SU-DHL-6 (cell line): ENCODE measurements around the gene RNGTT.

Source experiments
- H2AFZ ChIP-seq: fragments of 200-600 bp; sonication (generic); 2 replicates; pipeline ENCODE4 v1.6.1; 2014; ENCODE audit warnings: low read depth, mild to moderate bottlenecking, moderate library complexity, mixed read lengths, antibody characterized with exemption, low read length; ENCODE audit not compliant: severe bottlenecking
- H3F3A ChIP-seq: fragments of 200-600 bp; shearing (Covaris generic); 2 replicates; pipeline ENCODE4 v1.6.0; 2016; ENCODE audit warnings: antibody characterized with exemption, mild to moderate bottlenecking; ENCODE audit not compliant: insufficient read depth
- H3K27ac ChIP-seq: fragments of 200-600 bp; sonication (generic); 2 replicates; pipeline ENCODE4 v1.5.1; 2016; ENCODE audit warnings: low read depth, mild to moderate bottlenecking, low read length, moderate library complexity, mixed read lengths
- H3K27me3 ChIP-seq: fragments of 200-600 bp; sonication (generic), shearing (Covaris generic); 2 replicates; pipeline ENCODE4 v1.6.0; 2014; ENCODE audit warnings: mild to moderate bottlenecking, low read length
- H3K36me3 ChIP-seq: fragments of 200-600 bp; sonication (generic); 2 replicates; pipeline ENCODE4 v1.6.1; 2014; ENCODE audit warnings: mild to moderate bottlenecking, low read length, mixed read lengths
- H3K4me2 ChIP-seq: fragments of 300-600, 200-600 bp; shearing (Covaris generic), sonication (generic); 2 replicates; pipeline ENCODE4 v1.6.0; 2014; ENCODE audit warnings: low read length, low read depth, mild to moderate bottlenecking; ENCODE audit not compliant: poor library complexity, severe bottlenecking
- H3K4me3 ChIP-seq: fragments of 200-600 bp; sonication (generic); 2 replicates; pipeline ENCODE4 v1.5.1; 2014; ENCODE audit warnings: antibody characterized with exemption, low read length, mild to moderate bottlenecking, mixed read lengths; ENCODE audit not compliant: insufficient read depth, poor library complexity, severe bottlenecking
- H3K79me2 ChIP-seq: fragments of 200-600 bp; sonication (generic); 2 replicates; pipeline ENCODE4 v1.6.1; 2014; ENCODE audit warnings: mild to moderate bottlenecking, low read length, moderate library complexity; ENCODE audit not compliant: insufficient read depth
- H3K9ac ChIP-seq: fragments of 200-600 bp; sonication (generic); 2 replicates; pipeline ENCODE4 v1.7.0; 2014; ENCODE audit warnings: mild to moderate bottlenecking, low read length
- H3K9me2 ChIP-seq: fragments of 200-600 bp; sonication (generic); replicated peaks from 2 replicates; pipeline ENCODE4 v1.6.1; 2014; ENCODE audit warnings: low read length; ENCODE audit not compliant: insufficient read depth
- H3K9me3 ChIP-seq: fragments of 200-600 bp; sonication (generic); 2 replicates; pipeline ENCODE4 v1.6.1; 2014; ENCODE audit warnings: low read length, mixed read lengths; ENCODE audit not compliant: insufficient read depth
- H4K20me1 ChIP-seq: fragments of 200-600 bp; sonication (generic); 2 replicates; pipeline ENCODE4 v1.6.1; 2014; ENCODE audit warnings: low read depth, mild to moderate bottlenecking, antibody characterized with exemption, low read length, moderate library complexity, mixed read lengths
- CTCF ChIP-seq: fragments of 200-600 bp; sonication (generic); IDR thresholded peaks from one replicate; pipeline ENCODE4 v1.5.1; 2017; ENCODE audit warnings: antibody characterized with exemption, mild to moderate bottlenecking, low read length, moderate library complexity; ENCODE audit not compliant: insufficient read depth, poor library complexity, severe bottlenecking
- EZH2phosphoT487 ChIP-seq: fragments of 200-600 bp; sonication (generic), shearing (Covaris generic); conservative IDR thresholded peaks from 2 replicates; pipeline ENCODE4 v1.6.1; 2018; ENCODE audit warnings: mild to moderate bottlenecking, antibody characterized with exemption, low read length, moderate library complexity, mixed read lengths

Gene RNGTT

DNA sequence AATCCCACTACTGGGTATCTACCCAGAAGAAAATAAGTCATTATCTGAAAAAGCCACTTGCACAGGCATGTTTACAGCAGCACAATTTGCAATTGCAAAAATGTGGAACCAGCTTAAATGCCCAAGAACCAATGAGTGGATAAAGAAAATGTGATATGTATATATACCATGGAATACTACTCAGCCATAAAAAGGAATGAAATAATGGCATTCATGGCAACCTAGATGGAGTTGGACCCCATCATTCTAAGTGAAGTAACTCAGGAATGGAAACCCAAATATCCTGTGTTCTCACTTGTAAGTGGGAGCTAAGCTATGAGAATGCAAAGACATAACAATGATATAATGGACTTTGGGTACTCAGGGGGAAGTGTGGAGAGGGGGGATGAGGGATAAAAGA lies 4.6 kb downstream of the RNGTT start:
- Histone ChIP-seq H3F3A (no peaks in the 10 kb centered on the region), H2AFZ (no peak overlapping the region), H3K9me3 (peaks cover 6% of the 10 kb centered on the region; the same call in 1 of the 2 replicates), H3K4me3 (no peak overlapping the region), H3K9ac (no peak overlapping the region), H3K79me2 (peaks cover 96% of the 10 kb centered on the region), H3K27ac (no peak overlapping the region), H4K20me1 (peaks cover 7% of the 10 kb centered on the region; the same call in 1 of the 2 replicates), H3K27me3 (no peaks in the 10 kb centered on the region), H3K9me2 (no peaks in the 10 kb centered on the region), H3K4me2 (no peak overlapping the region), H3K36me3 (0 out of 2 replicates have a peak, but pooled peaks cover 4% of the 10 kb centered on the region)
- TF ChIP-seq EZH2phosphoT487 (no peak), CTCF (no peak)

DNA sequence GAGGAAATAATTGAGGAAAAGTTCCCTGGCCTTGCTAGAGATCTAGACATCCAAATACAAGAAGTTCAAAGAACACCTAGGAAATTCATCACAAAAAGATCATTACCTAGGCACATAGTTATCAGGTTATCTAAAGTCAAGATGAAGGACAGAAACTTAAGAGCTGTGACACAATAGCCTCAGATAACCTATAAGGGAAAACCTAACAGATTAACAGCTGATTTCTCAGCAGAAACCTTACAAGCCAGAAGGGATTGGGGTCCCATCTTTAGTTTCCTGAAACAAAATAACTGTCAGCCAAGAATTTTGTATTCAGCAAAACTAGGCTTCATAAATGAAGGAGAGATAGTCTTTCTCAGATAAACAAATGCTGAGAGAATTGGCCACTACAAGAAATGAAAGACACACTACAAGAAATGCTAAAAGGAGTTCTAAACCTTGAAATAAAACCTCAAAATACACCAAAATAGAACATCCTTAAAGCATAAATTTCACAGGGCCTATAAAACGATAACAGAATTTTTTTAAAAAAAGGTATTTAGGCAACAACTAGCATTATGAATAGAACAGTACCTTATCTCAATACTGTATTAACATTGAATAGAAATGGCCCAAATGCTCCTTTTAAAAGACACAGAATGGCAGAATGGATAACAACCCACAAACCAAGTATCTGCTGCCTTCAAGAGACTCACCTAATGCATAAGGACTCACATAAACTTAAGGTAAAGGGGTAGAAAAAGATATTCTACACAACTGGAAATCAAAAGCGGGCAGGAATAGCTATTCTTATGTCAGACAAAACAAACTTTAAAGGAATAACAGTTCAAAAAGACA lies 9.7 kb downstream of the RNGTT start:
- TF ChIP-seq EZH2phosphoT487 (no peak), CTCF (no peak)
- H3K27ac ChIP-seq: no peak overlapping the region

GRCh38 chr6:88952065-88952704 lies 11.2 kb downstream of the RNGTT start:
- Histone ChIP-seq H3K27me3 (no peaks in the 10 kb centered on the region), H3F3A (no peaks in the 10 kb centered on the region), H3K4me3 (no peak overlapping the region), H3K9me2 (no peaks in the 10 kb centered on the region), H2AFZ (no peak overlapping the region), H3K79me2 (peaks cover 81% of the 10 kb centered on the region), H4K20me1 (no peaks in the 10 kb centered on the region), H3K4me2 (no peak overlapping the region), H3K9me3 (peaks cover 8% of the 10 kb centered on the region; the same call in 1 of the 2 replicates), H3K9ac (no peak overlapping the region), H3K36me3 (0 out of 2 replicates have a peak, but pooled peaks cover 4% of the 10 kb centered on the region), H3K27ac (no peak overlapping the region)
- TF ChIP-seq CTCF: no peak
- no peak for TF ChIP-seq EZH2phosphoT487

More for the DNA sequence above, 9.7 kb downstream of the RNGTT start:
- H3K27me3 ChIP-seq: no peaks in the 10 kb centered on the region
- H2AFZ ChIP-seq: no peak overlapping the region
- H3K9ac ChIP-seq: no peak overlapping the region
- peaks cover 97% of the 10 kb centered on the region for H3K79me2 ChIP-seq
- no peak overlapping the region for H3K4me2 ChIP-seq
- no peaks in the 10 kb centered on the region; the same call in 1 of the 2 replicates for H4K20me1 ChIP-seq
- no peak overlapping the region for H3K4me3 ChIP-seq
- H3F3A ChIP-seq: no peaks in the 10 kb centered on the region
- H3K9me3 ChIP-seq: peaks cover 8% of the 10 kb centered on the region; the same call in 1 of the 2 replicates
- 0 out of 2 replicates have a peak, but pooled peaks cover 4% of the 10 kb centered on the region for H3K36me3 ChIP-seq
- no peaks in the 10 kb centered on the region for H3K9me2 ChIP-seq
